GM12892 (cell line): Measurements from ENCODE around the gene CHURC1.

Source experiments
- POLR2AphosphoS5 ChIP-seq: IDR thresholded peaks from 2 replicates; pipeline ENCODE4 v1.6.1; 2011; ENCODE audit warnings: low read depth, low read length, control low read depth
- TAF1 ChIP-seq: IDR thresholded peaks from 2 replicates; pipeline ENCODE4 v1.6.1; 2011; ENCODE audit warnings: low read depth, mild to moderate bottlenecking, control low read depth, low read length, borderline replicate concordance

DNA sequence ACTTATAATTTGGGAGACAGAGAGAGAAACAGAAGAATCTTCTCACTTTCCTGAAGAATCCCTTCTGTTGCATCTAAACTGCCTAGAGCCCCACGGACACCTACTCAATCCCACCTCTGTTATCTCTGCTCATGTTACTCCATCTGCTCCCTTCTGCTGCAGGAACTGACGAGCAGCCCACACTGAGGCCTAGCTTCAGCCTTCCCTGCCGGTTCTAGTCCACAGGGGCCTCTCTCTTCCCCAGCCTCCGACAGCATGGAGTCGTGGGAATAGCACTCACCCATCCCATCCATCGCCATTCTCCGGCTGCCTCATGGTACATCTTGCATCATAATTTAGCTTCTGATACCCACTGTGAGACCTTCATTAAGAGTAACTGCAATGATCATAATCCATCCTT lies 53.9 kb downstream of the CHURC1 start:
- TF ChIP-seq TAF1 (no peak), POLR2AphosphoS5 (no peak)
